IPS DF 4.7 (cell line): Measurements from ENCODE around the gene LINGO1.

ENCODE experiments used
- DNase-seq: peaks from one replicate; pipeline ENCODE4 v3.0.0-alpha.2; 2013; ENCODE audit warnings: low spot score; ENCODE audit errors: extremely low read depth

LINGO1 gene

GRCh38 chr15:77597804-77598453, 34.8 kb downstream of the LINGO1 start:
- DNase-seq: no peak

- no peak for DNase-seq
These were observed 35.6 kb downstream of the LINGO1 start for GRCh38 chr15:77596821-77597803.

GRCh38 chr15:77595231-77595630, 37.5 kb downstream of the LINGO1 start:
- DNase-seq: no peak

GRCh38 chr15:77592758-77593157, 40.0 kb downstream of the LINGO1 start:
- no peak for DNase-seq

- DNase-seq: no peak
These were observed 40.6 kb downstream of the LINGO1 start for GRCh38 chr15:77591968-77592613.

- DNase-seq: no peak
These were observed 42.9 kb downstream of the LINGO1 start for GRCh38 chr15:77589839-77590238.

GRCh38 chr15:77588126-77588525, 44.6 kb downstream of the LINGO1 start:
- DNase-seq: no peak

GRCh38 chr15:77584691-77585090, 48.0 kb downstream of the LINGO1 start:
- DNase-seq: no peak

GRCh38 chr15:77584201-77584600, 48.5 kb downstream of the LINGO1 start:
- DNase-seq: no peak

- no peak for DNase-seq
These were observed 49.9 kb downstream of the LINGO1 start for GRCh38 chr15:77582763-77583162.

GRCh38 chr15:77581896-77582569, 50.7 kb downstream of the LINGO1 start:
- no peak for DNase-seq

- DNase-seq: no peak
These were observed 51.6 kb downstream of the LINGO1 start for GRCh38 chr15:77580996-77581682.

GRCh38 chr15:77579498-77580188, 53.1 kb downstream of the LINGO1 start:
- DNase-seq: no peak

GRCh38 chr15:77578641-77579372, 53.9 kb downstream of the LINGO1 start:
- DNase-seq: no peak

- no peak for DNase-seq
These were observed 55.3 kb downstream of the LINGO1 start for GRCh38 chr15:77577366-77577950.

- DNase-seq: no peak
These were observed 56.2 kb downstream of the LINGO1 start for GRCh38 chr15:77576538-77576937.

GRCh38 chr15:77575203-77575934, 57.3 kb downstream of the LINGO1 start:
- no peak for DNase-seq

GRCh38 chr15:77574521-77575202, 58.0 kb downstream of the LINGO1 start:
- no peak for DNase-seq
